ENCODE results near the gene SART3. TPM values are rescaled to one million over a fixed set of nuclear protein-coding genes. Genes with fewer than 3 reads are reported as not detected.

The SART3 gene
- polyA plus RNA-seq, 1 of the 3 experiments (the other 2 are of a cell fraction), result 28.9 TPM

DNA sequence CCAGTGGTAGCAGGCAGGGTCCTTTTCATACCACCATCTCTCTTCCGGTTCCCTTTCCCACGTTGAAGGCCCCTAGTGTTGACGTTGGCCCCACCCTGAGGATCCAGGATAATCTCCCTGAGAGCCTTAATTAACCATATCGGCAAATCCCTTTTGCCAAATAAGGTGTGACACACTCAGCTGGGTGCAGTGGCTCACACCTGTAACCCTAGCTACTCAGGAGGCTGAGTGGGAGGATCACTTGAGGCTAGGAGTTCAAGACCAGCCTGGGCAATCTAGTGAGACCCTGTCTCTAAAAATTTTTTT, 39.7 kb upstream of the SART3 start (continued):
- TF ChIP-seq, protein P1, sequence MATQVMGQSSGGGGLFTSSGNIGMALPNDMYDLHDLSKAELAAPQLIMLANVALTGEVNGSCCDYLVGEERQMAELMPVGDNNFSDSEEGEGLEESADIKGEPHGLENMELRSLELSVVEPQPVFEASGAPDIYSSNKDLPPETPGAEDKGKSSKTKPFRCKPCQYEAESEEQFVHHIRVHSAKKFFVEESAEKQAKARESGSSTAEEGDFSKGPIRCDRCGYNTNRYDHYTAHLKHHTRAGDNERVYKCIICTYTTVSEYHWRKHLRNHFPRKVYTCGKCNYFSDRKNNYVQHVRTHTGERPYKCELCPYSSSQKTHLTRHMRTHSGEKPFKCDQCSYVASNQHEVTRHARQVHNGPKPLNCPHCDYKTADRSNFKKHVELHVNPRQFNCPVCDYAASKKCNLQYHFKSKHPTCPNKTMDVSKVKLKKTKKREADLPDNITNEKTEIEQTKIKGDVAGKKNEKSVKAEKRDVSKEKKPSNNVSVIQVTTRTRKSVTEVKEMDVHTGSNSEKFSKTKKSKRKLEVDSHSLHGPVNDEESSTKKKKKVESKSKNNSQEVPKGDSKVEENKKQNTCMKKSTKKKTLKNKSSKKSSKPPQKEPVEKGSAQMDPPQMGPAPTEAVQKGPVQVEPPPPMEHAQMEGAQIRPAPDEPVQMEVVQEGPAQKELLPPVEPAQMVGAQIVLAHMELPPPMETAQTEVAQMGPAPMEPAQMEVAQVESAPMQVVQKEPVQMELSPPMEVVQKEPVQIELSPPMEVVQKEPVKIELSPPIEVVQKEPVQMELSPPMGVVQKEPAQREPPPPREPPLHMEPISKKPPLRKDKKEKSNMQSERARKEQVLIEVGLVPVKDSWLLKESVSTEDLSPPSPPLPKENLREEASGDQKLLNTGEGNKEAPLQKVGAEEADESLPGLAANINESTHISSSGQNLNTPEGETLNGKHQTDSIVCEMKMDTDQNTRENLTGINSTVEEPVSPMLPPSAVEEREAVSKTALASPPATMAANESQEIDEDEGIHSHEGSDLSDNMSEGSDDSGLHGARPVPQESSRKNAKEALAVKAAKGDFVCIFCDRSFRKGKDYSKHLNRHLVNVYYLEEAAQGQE (IDR thresholded peaks at IDR 0.05; ENCODE audit: low read depth, low read length), result no peak
- no peak for TF ChIP-seq FOSL2 (IDR thresholded peaks at IDR 0.05; ENCODE audit: borderline replicate concordance, low read depth)
- TF ChIP-seq ELF1 (IDR thresholded peaks at IDR 0.05), result no peak
- TF ChIP-seq RAD21 (IDR thresholded peaks at IDR 0.05; ENCODE audit: low read length), result no peak

DNA sequence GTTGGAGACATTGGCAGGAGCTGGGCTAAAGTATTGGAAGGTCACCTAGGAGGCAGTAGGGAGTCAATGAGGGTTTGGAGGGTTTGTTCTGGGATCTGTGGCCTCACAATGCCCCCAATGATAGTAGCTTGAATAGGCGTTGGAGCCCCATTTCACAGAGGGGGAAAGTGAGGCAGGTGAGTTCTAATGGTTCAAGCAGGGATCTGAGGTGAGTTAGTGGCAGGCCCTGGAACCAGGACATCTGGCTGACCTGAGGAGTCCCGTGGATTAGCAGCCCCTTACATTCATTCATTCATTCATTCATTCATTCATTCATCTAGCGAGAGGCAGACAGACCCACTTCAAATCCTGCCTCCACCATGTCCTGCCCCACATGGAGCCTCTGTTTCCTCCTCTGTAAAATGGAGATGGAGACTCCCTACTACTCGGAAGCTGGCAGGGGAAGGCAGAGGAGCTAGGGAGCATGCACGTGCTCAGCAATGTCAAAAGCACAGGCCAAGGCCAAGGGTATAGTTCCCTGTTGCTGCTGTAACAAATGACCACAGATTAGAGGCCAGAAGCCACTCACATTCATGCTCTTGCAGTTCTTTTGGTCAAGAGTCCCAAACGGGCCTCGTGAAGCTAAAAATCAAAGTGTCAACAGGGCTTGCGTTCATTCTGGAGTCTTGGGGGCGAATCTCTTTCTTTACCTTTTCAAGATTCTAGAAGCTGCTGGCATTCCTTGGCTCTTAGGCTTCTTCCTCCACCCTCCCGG, 39.2 kb upstream of the SART3 start:
- Histone ChIP-seq H3K9ac (no peak overlapping the region), H3K4me1 (ENCODE audit: control insufficient read depth in 1 of 2, insufficient read depth in 2 of 2, low read depth in 1 of 2, low read length in 1 of 2) (peaks cover 0 to 26% of the 10 kb centered on the region in 2 experiments; a peak in 1 of 4 replicates), H3K79me2 (ENCODE audit: insufficient read depth) (no peaks in the 10 kb centered on the region), H3F3A (replicated peaks; ENCODE audit: insufficient read depth) (peaks cover 11% of the 10 kb centered on the region), H4K20me1 (ENCODE audit: insufficient read depth) (no peaks in the 10 kb centered on the region), H2AFZ (ENCODE audit: low read depth) (no peak overlapping the region), H3K27ac (ENCODE audit: low read depth in 2 of 2, low read length in 1 of 2) (no peak overlapping the region), H3K4me3 (ENCODE audit: low read depth in 2 of 2, low read length in 1 of 2) (no peak overlapping the region), H3K36me3 (replicated peaks in 1 of 2; ENCODE audit: control insufficient read depth in 1 of 2, insufficient read depth in 2 of 2, low read length in 1 of 2) (no peaks in the 10 kb centered on the region), H3K27me3 (ENCODE audit: insufficient read depth) (no peaks in the 10 kb centered on the region), H3K4me2 (no peak overlapping the region), H3K9me3 (no peaks in the 10 kb centered on the region), H3K9me2 (no peaks in the 10 kb centered on the region)
- ChIA-PET POLR2A (no interaction called here), CTCF (interaction anchor here (0.8 to 2.0 kb wide), 5 partner anchors 11 to 38 kb away, joined by 3 to 6 read pairs (median 4); partner anchors contain the start of gene ISCU)
- WGBS (ENCODE audit: low lambda C conversion rate), result 91% methylated on average over 9 of the region's 10 CpGs
- TF ChIP-seq POLR2AphosphoS5 (IDR thresholded peaks at IDR 0.05; ENCODE audit: low read depth, low read length) (no peak), CHD2 (IDR thresholded peaks at IDR 0.05; ENCODE audit: low read length, partially characterized antibody) (no peak), FOXJ3 (CRISPR knock-in tag; IDR thresholded peaks at IDR 0.05) (no peak), RAD21 (IDR thresholded peaks at IDR 0.05; ENCODE audit: low read length) (no peak), MXI1 (IDR thresholded peaks at IDR 0.05; ENCODE audit: low read depth, low read length) (no peak), SIN3A (IDR thresholded peaks at IDR 0.05; ENCODE audit: borderline replicate concordance, low read depth, low read length) (no peak), TEAD4 (IDR thresholded peaks at IDR 0.05; ENCODE audit: borderline replicate concordance, insufficient read depth) (no peak)
- TF ChIP-seq, protein P2, sequence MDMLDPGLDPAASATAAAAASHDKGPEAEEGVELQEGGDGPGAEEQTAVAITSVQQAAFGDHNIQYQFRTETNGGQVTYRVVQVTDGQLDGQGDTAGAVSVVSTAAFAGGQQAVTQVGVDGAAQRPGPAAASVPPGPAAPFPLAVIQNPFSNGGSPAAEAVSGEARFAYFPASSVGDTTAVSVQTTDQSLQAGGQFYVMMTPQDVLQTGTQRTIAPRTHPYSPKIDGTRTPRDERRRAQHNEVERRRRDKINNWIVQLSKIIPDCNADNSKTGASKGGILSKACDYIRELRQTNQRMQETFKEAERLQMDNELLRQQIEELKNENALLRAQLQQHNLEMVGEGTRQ (IDR thresholded peaks at IDR 0.05; ENCODE audit: borderline replicate concordance, low read depth, low read length), result no peak
- TF ChIP-seq, protein P3, sequence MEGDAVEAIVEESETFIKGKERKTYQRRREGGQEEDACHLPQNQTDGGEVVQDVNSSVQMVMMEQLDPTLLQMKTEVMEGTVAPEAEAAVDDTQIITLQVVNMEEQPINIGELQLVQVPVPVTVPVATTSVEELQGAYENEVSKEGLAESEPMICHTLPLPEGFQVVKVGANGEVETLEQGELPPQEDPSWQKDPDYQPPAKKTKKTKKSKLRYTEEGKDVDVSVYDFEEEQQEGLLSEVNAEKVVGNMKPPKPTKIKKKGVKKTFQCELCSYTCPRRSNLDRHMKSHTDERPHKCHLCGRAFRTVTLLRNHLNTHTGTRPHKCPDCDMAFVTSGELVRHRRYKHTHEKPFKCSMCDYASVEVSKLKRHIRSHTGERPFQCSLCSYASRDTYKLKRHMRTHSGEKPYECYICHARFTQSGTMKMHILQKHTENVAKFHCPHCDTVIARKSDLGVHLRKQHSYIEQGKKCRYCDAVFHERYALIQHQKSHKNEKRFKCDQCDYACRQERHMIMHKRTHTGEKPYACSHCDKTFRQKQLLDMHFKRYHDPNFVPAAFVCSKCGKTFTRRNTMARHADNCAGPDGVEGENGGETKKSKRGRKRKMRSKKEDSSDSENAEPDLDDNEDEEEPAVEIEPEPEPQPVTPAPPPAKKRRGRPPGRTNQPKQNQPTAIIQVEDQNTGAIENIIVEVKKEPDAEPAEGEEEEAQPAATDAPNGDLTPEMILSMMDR (IDR thresholded peaks at IDR 0.05), result no peak
- TF ChIP-seq, protein P4, sequence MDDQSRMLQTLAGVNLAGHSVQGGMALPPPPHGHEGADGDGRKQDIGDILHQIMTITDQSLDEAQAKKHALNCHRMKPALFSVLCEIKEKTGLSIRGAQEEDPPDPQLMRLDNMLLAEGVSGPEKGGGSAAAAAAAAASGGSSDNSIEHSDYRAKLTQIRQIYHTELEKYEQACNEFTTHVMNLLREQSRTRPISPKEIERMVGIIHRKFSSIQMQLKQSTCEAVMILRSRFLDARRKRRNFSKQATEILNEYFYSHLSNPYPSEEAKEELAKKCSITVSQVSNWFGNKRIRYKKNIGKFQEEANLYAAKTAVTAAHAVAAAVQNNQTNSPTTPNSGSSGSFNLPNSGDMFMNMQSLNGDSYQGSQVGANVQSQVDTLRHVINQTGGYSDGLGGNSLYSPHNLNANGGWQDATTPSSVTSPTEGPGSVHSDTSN (IDR thresholded peaks at IDR 0.05), result no peak
- no peak for DNase-seq
